Fibroblast of lung (primary cell): ENCODE results near the gene RGL4. TPM values are rescaled to one million over a fixed set of nuclear protein-coding genes. Genes with fewer than 3 reads are reported as not detected.
"Not testable (repeated sequence)": the region's sequence is repeated elsewhere in the genome, so short reads cannot be mapped to it uniquely, and the experiment has no call there.

Experiments
- DNase-seq, 2 donors: peaks; one replicate each; pipeline versions ENCODE4 v3.0.0 to v3.0.0-alpha.2; 2010; ENCODE audit warnings: low read depth in 2 of 2
- H2AFZ ChIP-seq: 2 replicates; pipeline ENCODE4 v1.5.1; 2012; ENCODE audit warnings: low read length, control low read depth, inconsistent platforms
- H3K27ac ChIP-seq: 2 replicates; pipeline ENCODE4 v1.5.1; 2011; ENCODE audit warnings: low read length, control low read depth; ENCODE audit not compliant: insufficient read depth
- H3K27me3 ChIP-seq: 2 replicates; pipeline ENCODE4 v1.5.1; 2011; ENCODE audit warnings: mild to moderate bottlenecking, low read length; ENCODE audit not compliant: control insufficient read depth, insufficient read depth
- H3K36me3 ChIP-seq: 2 replicates; pipeline ENCODE4 v1.5.1; 2011; ENCODE audit warnings: low read length; ENCODE audit not compliant: control insufficient read depth, insufficient read depth
- H3K4me1 ChIP-seq: 2 replicates; pipeline ENCODE4 v1.5.1; 2011; ENCODE audit warnings: low read length; ENCODE audit not compliant: control insufficient read depth, insufficient read depth; ENCODE audit errors: extremely low read depth
- H3K4me2 ChIP-seq: 2 replicates; pipeline ENCODE4 v1.5.1; 2011; ENCODE audit warnings: low read length, control low read depth; ENCODE audit not compliant: insufficient read depth; ENCODE audit errors: extremely low read depth
- H3K4me3 ChIP-seq, 4 experiments: fragments of 200-600 bp in 1 of 4; sonication (generic) in 1 of 4; replicated peaks in 1 of 4; 2 replicates each; pipeline ENCODE4 v1.5.1; 2011 to 2016; ENCODE audit warnings: low read length in 4 of 4, low read depth in 3 of 4, mild to moderate bottlenecking in 3 of 4, control low read depth in 2 of 4, inconsistent platforms in 1 of 4, mixed read lengths in 1 of 4; ENCODE audit not compliant: insufficient read depth in 1 of 4; ENCODE audit errors: control extremely low read depth in 1 of 4
- H3K79me2 ChIP-seq: 2 replicates; pipeline ENCODE4 v1.5.1; 2012; ENCODE audit warnings: mild to moderate bottlenecking, low read length, inconsistent platforms; ENCODE audit not compliant: control insufficient read depth, insufficient read depth
- H3K9ac ChIP-seq: 2 replicates; pipeline ENCODE4 v1.5.1; 2011; ENCODE audit warnings: mild to moderate bottlenecking, low read length, control low read depth; ENCODE audit not compliant: insufficient read depth
- H3K9me3 ChIP-seq: 2 replicates; pipeline ENCODE4 v1.5.1; 2012; ENCODE audit warnings: low read depth, low read length; ENCODE audit not compliant: control insufficient read depth, insufficient read depth
- H4K20me1 ChIP-seq: 2 replicates; pipeline ENCODE4 v1.5.1; 2011; ENCODE audit warnings: low read length; ENCODE audit not compliant: control insufficient read depth, insufficient read depth; ENCODE audit errors: extremely low read depth
- CTCF ChIP-seq, 2 donors: IDR thresholded peaks in 1 of 2; conservative IDR thresholded peaks in 1 of 2; 1 replicate in 1 of 2; 2 replicates in 1 of 2; pipeline ENCODE4 v1.5.1; 2011 to 2012; ENCODE audit warnings: low read length in 2 of 2, control low read depth in 1 of 2, inconsistent platforms in 1 of 2, low read depth in 1 of 2, mild to moderate bottlenecking in 1 of 2
- EZH2 ChIP-seq: IDR thresholded peaks from 2 replicates; pipeline ENCODE4 v1.5.1; 2012; ENCODE audit warnings: low read length, control low read depth, mild to moderate bottlenecking; ENCODE audit errors: missing control alignments
- polyA plus RNA-seq, 2 donors: library from polyadenylated mRNA; depleted of rRNA in 1 of 2; stranded (reverse) in 1 of 2; unstranded in 1 of 2; fragments of >200 nt; gene quantifications; 2 replicates each; pipeline ENCODE4 v1.2.1, GENCODE V29; 2011 to 2012; ENCODE audit warnings: missing spikeins in 1 of 2
- total RNA-seq: library from RNA; depleted of rRNA; stranded (reverse); fragments of >200 nt; gene quantifications from 2 replicates; pipeline ENCODE4 v1.2.1, GENCODE V29; 2014

The RGL4 gene
- total and polyA plus RNA-seq, 2 donors (not counting 1 experiment from before 2014, with no cell fraction given): not detected

- Histone ChIP-seq H3K4me2 (no peak overlapping the region), H3K9me3 (no peaks in the 10 kb centered on the region), H3K27me3 (no peaks in the 10 kb centered on the region), H3K79me2 (no peaks in the 10 kb centered on the region), H3K9ac (no peak overlapping the region), H4K20me1 (no peaks in the 10 kb centered on the region), H2AFZ (no peak overlapping the region), H3K4me1 (no peaks in the 10 kb centered on the region), H3K27ac (no peak overlapping the region), H3K4me3 (no peak overlapping the region), H3K36me3 (no peaks in the 10 kb centered on the region)
- no peak for DNase-seq
- TF ChIP-seq CTCF (conservative IDR thresholded peaks at IDR 0.05 in 1 of 2, IDR thresholded peaks at IDR 0.05 in 1 of 2; ENCODE audit: low read depth in 1 of 2, low read length in 2 of 2) (no peak), EZH2 (no peak)
Observed at GRCh38 chr22:23673050-23673620, 17.7 kb upstream of the RGL4 start.

GRCh38 chr22:23673826-23674690 is 16.8 kb upstream of the RGL4 start:
- H3K4me1 ChIP-seq: no peaks in the 10 kb centered on the region
- no peak overlapping the region for H3K27ac ChIP-seq
- TF ChIP-seq CTCF (conservative IDR thresholded peaks at IDR 0.05 in 1 of 2, IDR thresholded peaks at IDR 0.05 in 1 of 2; ENCODE audit: low read depth in 1 of 2, low read length in 2 of 2) (no peak), EZH2 (no peak)
- no peaks in the 10 kb centered on the region for H3K27me3 ChIP-seq
- no peaks in the 10 kb centered on the region for H3K9me3 ChIP-seq
- no peak for DNase-seq
- no peak overlapping the region for H3K4me3 ChIP-seq
- H3K36me3 ChIP-seq: no peaks in the 10 kb centered on the region
- H4K20me1 ChIP-seq: no peaks in the 10 kb centered on the region
- H3K9ac ChIP-seq: no peak overlapping the region
- no peak overlapping the region for H3K4me2 ChIP-seq
- H3K79me2 ChIP-seq: no peaks in the 10 kb centered on the region
- no peak overlapping the region for H2AFZ ChIP-seq

GRCh38 chr22:23674886-23675501 is 15.8 kb upstream of the RGL4 start:
- H3K36me3 ChIP-seq: not testable (repeated sequence)

More at GRCh38 chr22:23674886-23675501, 15.8 kb upstream of the RGL4 start:
- not testable (repeated sequence) for H3K27me3 ChIP-seq, H4K20me1 ChIP-seq, H3K9ac ChIP-seq, H3K4me3 ChIP-seq, H3K4me2 ChIP-seq, H3K9me3 ChIP-seq, H3K27ac ChIP-seq, DNase-seq, H2AFZ ChIP-seq, H3K4me1 ChIP-seq, H3K79me2 ChIP-seq
